ENCODE data around the gene LUC7L.

DNA sequence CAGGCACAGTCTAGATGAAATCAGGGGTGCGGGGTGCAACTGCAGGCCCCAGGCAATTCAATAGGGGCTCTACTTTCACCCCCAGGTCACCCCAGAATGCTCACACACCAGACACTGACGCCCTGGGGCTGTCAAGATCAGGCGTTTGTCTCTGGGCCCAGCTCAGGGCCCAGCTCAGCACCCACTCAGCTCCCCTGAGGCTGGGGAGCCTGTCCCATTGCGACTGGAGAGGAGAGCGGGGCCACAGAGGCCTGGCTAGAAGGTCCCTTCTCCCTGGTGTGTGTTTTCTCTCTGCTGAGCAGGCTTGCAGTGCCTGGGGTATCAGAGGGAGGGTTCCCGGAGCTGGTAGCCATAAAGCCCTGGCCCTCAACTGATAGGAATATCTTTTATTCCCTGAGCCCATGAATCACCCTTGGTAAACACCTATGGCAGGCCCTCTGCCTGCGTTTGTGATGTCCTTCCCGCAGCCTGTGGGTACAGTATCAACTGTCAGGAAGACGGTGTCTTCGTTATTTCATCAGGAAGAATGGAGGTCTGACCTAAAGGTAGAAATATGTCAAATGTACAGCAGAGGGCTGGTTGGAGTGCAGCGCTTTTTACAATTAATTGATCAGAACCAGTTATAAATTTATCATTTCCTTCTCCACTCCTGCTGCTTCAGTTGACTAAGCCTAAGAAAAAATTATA, 51.1 kb downstream of the LUC7L start:
- TF ChIP-seq, protein P1, sequence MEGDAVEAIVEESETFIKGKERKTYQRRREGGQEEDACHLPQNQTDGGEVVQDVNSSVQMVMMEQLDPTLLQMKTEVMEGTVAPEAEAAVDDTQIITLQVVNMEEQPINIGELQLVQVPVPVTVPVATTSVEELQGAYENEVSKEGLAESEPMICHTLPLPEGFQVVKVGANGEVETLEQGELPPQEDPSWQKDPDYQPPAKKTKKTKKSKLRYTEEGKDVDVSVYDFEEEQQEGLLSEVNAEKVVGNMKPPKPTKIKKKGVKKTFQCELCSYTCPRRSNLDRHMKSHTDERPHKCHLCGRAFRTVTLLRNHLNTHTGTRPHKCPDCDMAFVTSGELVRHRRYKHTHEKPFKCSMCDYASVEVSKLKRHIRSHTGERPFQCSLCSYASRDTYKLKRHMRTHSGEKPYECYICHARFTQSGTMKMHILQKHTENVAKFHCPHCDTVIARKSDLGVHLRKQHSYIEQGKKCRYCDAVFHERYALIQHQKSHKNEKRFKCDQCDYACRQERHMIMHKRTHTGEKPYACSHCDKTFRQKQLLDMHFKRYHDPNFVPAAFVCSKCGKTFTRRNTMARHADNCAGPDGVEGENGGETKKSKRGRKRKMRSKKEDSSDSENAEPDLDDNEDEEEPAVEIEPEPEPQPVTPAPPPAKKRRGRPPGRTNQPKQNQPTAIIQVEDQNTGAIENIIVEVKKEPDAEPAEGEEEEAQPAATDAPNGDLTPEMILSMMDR (IDR thresholded peaks at IDR 0.05 in 4 of 5, conservative IDR thresholded peaks at IDR 0.05 in 1 of 5): no peak
- no peak for TF ChIP-seq POLR2A (IDR thresholded peaks at IDR 0.05)

Data from gastrocnemius medialis (tissue), 4 donors.